ENCODE measurements around the gene MKNK1.

MKNK1 gene

DNA sequence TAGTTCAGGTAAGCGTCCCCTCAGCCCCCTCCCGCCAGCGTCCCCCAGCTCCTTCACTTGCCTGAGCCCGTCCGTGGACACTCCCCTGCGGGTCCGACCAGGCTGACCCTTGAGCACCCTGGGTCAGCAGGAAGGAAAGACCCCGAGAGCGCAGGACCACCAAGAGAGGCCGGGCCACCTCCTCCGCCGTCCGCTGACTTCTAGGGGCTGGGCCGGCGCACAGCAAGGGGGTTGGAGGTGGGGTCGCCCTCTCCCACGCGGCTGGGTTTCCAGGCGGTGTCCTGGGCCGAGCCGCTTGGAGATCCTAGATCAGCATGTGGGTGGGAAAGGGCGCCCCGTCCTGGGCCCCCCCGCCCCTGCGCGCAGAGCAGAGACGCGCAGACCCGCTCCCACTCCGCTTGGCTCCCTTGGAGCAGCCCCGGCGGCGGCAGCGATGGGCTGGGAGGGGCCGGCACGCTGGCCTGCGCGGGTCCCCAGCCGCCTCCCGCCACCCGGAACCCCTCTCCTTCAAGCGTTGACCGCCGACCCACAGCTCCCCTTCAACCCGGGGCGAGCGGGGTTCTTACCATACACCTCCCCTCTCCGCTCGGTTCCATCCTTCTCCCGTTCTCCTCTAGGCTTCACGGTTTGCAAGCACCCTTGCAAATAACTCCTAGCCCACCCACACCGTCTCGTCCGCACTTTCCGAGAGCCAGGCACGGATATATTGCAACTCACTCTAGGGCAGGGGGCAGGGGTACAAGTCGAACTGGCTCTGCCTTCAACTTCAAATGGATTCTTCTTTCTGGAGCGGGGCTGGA, 60.1 kb downstream of the MKNK1 start:
- DNase-seq (ENCODE audit: low read depth): no peak
- no peak overlapping the region for H3K4me3 ChIP-seq (ENCODE audit: low read length)
- TF ChIP-seq, protein P1, sequence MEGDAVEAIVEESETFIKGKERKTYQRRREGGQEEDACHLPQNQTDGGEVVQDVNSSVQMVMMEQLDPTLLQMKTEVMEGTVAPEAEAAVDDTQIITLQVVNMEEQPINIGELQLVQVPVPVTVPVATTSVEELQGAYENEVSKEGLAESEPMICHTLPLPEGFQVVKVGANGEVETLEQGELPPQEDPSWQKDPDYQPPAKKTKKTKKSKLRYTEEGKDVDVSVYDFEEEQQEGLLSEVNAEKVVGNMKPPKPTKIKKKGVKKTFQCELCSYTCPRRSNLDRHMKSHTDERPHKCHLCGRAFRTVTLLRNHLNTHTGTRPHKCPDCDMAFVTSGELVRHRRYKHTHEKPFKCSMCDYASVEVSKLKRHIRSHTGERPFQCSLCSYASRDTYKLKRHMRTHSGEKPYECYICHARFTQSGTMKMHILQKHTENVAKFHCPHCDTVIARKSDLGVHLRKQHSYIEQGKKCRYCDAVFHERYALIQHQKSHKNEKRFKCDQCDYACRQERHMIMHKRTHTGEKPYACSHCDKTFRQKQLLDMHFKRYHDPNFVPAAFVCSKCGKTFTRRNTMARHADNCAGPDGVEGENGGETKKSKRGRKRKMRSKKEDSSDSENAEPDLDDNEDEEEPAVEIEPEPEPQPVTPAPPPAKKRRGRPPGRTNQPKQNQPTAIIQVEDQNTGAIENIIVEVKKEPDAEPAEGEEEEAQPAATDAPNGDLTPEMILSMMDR (IDR thresholded peaks at IDR 0.05; ENCODE audit: insufficient read depth, low read depth, low read length, missing control alignments): no peak

DNA sequence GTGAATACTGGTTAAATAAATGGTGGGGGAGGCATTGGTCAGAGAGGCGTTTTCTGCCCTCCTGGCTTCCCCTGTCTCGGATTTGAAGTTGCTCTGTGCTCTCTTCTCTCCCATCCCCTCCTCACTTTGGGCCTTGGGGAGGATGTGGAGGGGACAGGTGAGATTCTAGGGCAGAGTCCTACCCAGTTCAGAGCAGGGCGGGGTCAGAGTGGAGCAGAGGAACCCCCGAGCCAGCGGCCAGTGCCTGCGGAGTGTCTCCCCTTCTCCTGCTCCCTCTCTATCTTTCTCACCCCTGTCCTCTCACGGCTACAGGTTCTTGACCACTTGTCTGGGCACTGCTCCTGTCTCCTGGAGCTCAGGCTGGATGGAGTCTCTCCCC, 60.7 kb downstream of the MKNK1 start:
- TF ChIP-seq, protein P1 (IDR thresholded peaks at IDR 0.05; ENCODE audit: insufficient read depth, low read depth, low read length, missing control alignments): no peak
- H3K4me3 ChIP-seq (ENCODE audit: low read length): no peak overlapping the region

DNA sequence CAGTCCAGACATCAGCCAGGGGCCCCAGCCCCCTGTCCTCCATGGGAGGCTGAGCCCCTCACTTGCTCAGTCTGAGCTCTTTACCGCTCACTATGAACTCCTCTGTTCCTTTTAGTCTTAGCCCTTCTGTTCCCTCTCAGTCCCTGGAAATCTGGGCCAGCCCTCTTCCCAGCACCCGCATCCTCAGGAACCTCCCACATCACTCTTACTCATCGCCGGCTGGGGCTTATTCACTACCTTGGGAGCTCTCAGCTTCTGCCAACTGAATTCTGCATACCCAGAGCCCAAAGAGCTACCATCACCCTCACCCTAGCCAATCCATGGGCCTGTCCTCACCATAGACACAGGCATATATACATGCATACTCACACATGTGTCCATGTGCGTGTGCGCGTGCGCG, 64.1 kb downstream of the MKNK1 start:
- TF ChIP-seq, protein P1 (IDR thresholded peaks at IDR 0.05; ENCODE audit: insufficient read depth, low read depth, low read length, missing control alignments): no peak
- DNase-seq (ENCODE audit: low read depth): peak; percentile 82

More for the DNA sequence above, 60.7 kb downstream of the MKNK1 start:
- no peak for DNase-seq (ENCODE audit: low read depth)

DNA sequence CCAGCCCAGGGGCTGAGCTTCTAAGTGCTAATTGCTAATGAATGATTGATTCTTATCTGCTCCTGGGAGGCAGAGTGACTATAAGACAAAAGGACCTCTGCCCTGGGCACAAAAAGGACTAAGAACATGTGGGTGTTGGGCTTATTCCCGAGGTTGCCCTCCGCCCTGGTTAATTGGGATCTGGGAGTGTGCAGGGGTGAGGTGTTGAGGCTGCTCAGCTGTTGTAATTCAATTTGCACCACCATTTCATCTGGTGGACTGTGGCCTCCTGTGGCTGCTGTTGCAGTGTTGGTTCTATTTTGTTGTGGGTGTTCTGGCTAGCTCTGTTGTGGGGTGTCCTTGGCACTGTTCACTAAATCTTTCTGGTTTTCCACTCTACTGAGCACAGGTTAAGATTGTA, 65.9 kb downstream of the MKNK1 start:
- no peak for DNase-seq (ENCODE audit: low read depth)
- H3K4me3 ChIP-seq (ENCODE audit: low read length): no peak overlapping the region
- TF ChIP-seq, protein P1 (IDR thresholded peaks at IDR 0.05; ENCODE audit: insufficient read depth, low read depth, low read length, missing control alignments): no peak

More for the DNA sequence above, 64.1 kb downstream of the MKNK1 start:
- H3K4me3 ChIP-seq (ENCODE audit: low read length): no peak overlapping the region

- no peak overlapping the region for H3K4me3 ChIP-seq (ENCODE audit: low read length)
- DNase-seq (ENCODE audit: low read depth): no peak
- TF ChIP-seq, protein P1 (IDR thresholded peaks at IDR 0.05; ENCODE audit: insufficient read depth, low read depth, low read length, missing control alignments): no peak
Observed at GRCh38 chr1:46537651-46538050, 66.4 kb downstream of the MKNK1 start.

DNA sequence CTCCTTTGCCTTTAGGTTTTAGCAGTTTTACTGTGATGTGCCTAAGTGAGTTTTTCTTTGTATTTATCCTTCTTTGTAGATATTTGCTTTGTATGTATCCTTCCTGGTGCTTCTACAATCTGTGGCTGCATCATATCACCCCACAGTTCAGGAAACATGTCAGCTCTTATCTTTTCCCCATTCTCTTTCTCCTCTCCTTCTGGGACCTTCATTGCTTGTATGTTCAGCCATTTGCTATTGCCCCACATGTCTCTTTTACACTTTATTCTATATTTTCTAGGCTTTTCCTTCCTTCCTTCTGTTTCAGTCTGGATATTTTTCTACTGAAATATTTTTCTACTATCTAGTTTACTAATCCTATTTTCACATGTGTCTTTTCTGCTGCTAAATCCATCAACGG, 67.5 kb downstream of the MKNK1 start:
- TF ChIP-seq, protein P1 (IDR thresholded peaks at IDR 0.05; ENCODE audit: insufficient read depth, low read depth, low read length, missing control alignments): no peak
- DNase-seq (ENCODE audit: low read depth): no peak
- no peak overlapping the region for H3K4me3 ChIP-seq (ENCODE audit: low read length)

GRCh38 chr1:46535063-46535462, 69.0 kb downstream of the MKNK1 start:
- TF ChIP-seq, protein P1 (IDR thresholded peaks at IDR 0.05; ENCODE audit: insufficient read depth, low read depth, low read length, missing control alignments): peak; percentile 64
- peak; percentile 55 for DNase-seq (ENCODE audit: low read depth)
- H3K4me3 ChIP-seq (ENCODE audit: low read length): no peak overlapping the region

Measured in epithelial cell of esophagus (primary cell).